Spleen (tissue), 11 donors: ENCODE measurements around the gene GADL1. TPM values are rescaled to one million over a fixed set of nuclear protein-coding genes. Genes with fewer than 3 reads are reported as not detected.
A peak's percentile ranks its signal among the peaks of the same experiment; 100 is the strongest.

Source experiments
- DNase-seq: peaks from one replicate; pipeline ENCODE4 v3.0.0-alpha.2; 2020
- H3K27ac ChIP-seq, 8 donors: fragments of 200-600 bp; sonication (generic) in 7 of 8; 1 replicate in 4 of 8; 2 replicates in 4 of 8; pipeline versions ENCODE4 v1.5.0 to v1.8.0; 2016 to 2021; ENCODE audit warnings: inconsistent platforms in 4 of 8, mild to moderate bottlenecking in 4 of 8, moderate library complexity in 1 of 8
- H3K27me3 ChIP-seq, 7 donors: fragments of 200-600 bp; sonication (generic) in 6 of 7; replicated peaks in 1 of 7; 1 replicate in 4 of 7; 2 replicates in 3 of 7; pipeline versions ENCODE4 v1.5.0 to v1.8.0; 2016 to 2021; ENCODE audit warnings: inconsistent platforms in 3 of 7, mild to moderate bottlenecking in 1 of 7
- H3K36me3 ChIP-seq, 6 donors: fragments of 200-600 bp; sonication (generic) in 5 of 6; 1 replicate in 4 of 6; 2 replicates in 2 of 6; pipeline versions ENCODE4 v1.5.0 to v1.8.0; 2016 to 2021; ENCODE audit warnings: inconsistent platforms in 2 of 6
- H3K4me1 ChIP-seq, 6 donors: fragments of 200-600 bp; sonication (generic) in 5 of 6; 1 replicate in 3 of 6; 2 replicates in 3 of 6; pipeline versions ENCODE4 v1.5.0 to v1.8.0; 2016 to 2021; ENCODE audit warnings: inconsistent platforms in 3 of 6
- H3K4me3 ChIP-seq, 8 donors: fragments of 200-600 bp; sonication (generic) in 7 of 8; 1 replicate in 4 of 8; 2 replicates in 4 of 8; pipeline versions ENCODE4 v1.5.0 to v1.8.0; 2016 to 2021; ENCODE audit warnings: inconsistent platforms in 4 of 8, mild to moderate bottlenecking in 4 of 8, moderate library complexity in 2 of 8
- H3K9me3 ChIP-seq, 8 donors: fragments of 200-600 bp; sonication (generic) in 7 of 8; 1 replicate in 4 of 8; 2 replicates in 4 of 8; pipeline versions ENCODE4 v1.5.0 to v1.8.0; 2016 to 2021; ENCODE audit warnings: inconsistent platforms in 4 of 8
- CTCF ChIP-seq, 11 experiments: fragments of 200-600 bp in 7 of 11; fragments of 450-650 bp in 4 of 11; sonication (generic) in 4 of 11; IDR thresholded peaks in 8 of 11; conservative IDR thresholded peaks in 3 of 11; 1 replicate in 7 of 11; 2 replicates in 4 of 11; pipeline versions ENCODE4 v1.4.0 to v1.8.0; 2016 to 2021; ENCODE audit warnings: antibody characterized with exemption in 11 of 11, inconsistent platforms in 4 of 11, mild to moderate bottlenecking in 1 of 11
- POLR2A ChIP-seq, 3 donors: fragments of 450-650 bp; IDR thresholded peaks; one replicate each; pipeline ENCODE4 v1.5.1; 2017; ENCODE audit warnings: antibody characterized with exemption in 3 of 3, mild to moderate bottlenecking in 1 of 3
- POLR2AphosphoS5 ChIP-seq, 3 donors: sonication (generic); formaldehyde crosslinking; IDR thresholded peaks; one replicate each; pipeline ENCODE4 v1.5.1; 2017; ENCODE audit warnings: antibody characterized with exemption in 3 of 3
- WGBS, 5 donors: extraction: QIAGEN DNeasy Blood & Tissue Kit in 3 of 5; methylation state at CpG; one replicate each; pipeline versions ENCODE4 v1.1.5 to v1.1.7; 2013 to 2018; 5-methylcytosine and 5-hydroxymethylcytosine counted together
- intact Hi-C: fragments of 100-400 bp; cut with DNase I; formaldehyde crosslinking; loops from one replicate; pipeline ENCODE4 v1.15.0; 2023; ENCODE audit warnings: low total_unique reads
- polyA plus RNA-seq, 3 donors: library from polyadenylated mRNA; stranded (reverse); fragments of 200-250 nt; gene quantifications; one replicate each; pipeline ENCODE4 v1.2.1, GENCODE V29; 2013
- total RNA-seq, 7 donors: library from RNA; depleted of rRNA in 3 of 7; stranded (reverse); fragments of >200 nt in 3 of 7; fragmentation: NEBNext Ultra II Directional in 4 of 7; extraction: Animal tissue kit (Norgen Biotek cat#: 25700) in 4 of 7; gene quantifications; one replicate each; pipeline versions ENCODE4 v1.1.0 to v1.2.1, GENCODE V29; 2016 to 2021
- donor health status: healthy with polysubstance abuse.
- donor health status: DM: no; HTN: no; CAD: no; lungs with moderate emphysema.
- donor health status: DM: no; HTN: no; CAD: no.
- donor health status: Bipolar disorder and iron deficiency.
- donor health status: healthy.
- donor health status: DM: no; HTN: no; CAD: no.
- donor health status: DM: yes; HTN: yes; CAD: no.

Gene GADL1
- total and polyA plus RNA-seq, 10 donors: 0.02 to 0.16 (median 0.08) TPM; not detected in 6

DNA sequence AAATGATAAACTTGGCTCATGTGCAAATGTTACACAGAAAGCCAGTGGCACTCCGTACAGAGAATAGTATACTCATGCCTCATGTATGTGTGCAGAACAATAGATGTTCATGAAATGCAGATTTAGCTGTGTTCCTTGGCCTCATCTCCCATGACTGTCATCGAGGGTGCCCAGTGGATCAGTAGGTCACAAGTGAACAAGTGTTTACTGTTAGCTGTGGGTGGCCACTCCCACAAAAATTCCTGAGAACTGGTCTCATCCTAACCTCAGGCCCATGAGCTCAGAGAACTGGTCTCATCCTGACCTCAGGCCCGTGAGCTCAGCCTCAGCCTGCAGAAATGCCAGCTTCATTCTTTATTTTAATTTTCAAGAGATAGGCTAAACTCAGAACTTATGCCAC, 124.1 kb downstream of the GADL1 start:
- H3K4me1 ChIP-seq: peaks cover 0 to 7% (median 1%) of the 10 kb centered on the region in 6 donors
- intact Hi-C loops: no loop called here
- H3K9me3 ChIP-seq: no peaks in the 10 kb centered on the region
- H3K4me3 ChIP-seq: no peak overlapping the region
- TF ChIP-seq POLR2AphosphoS5 (IDR thresholded peaks at IDR 0.05) (no peak), POLR2A (IDR thresholded peaks at IDR 0.05) (no peak), CTCF (IDR thresholded peaks at IDR 0.05 in 8 of 11, conservative IDR thresholded peaks at IDR 0.05 in 3 of 11) (no peak)
- DNase-seq: no peak
- H3K27me3 ChIP-seq: no peaks in the 10 kb centered on the region
- no peaks in the 10 kb centered on the region for H3K36me3 ChIP-seq
- H3K27ac ChIP-seq: no peak overlapping the region
- 55 to 88% (median 77%) methylated on average over 3 of the region's 3 CpGs for WGBS, 5 donors

- 54 to 69% (median 60%) methylated on average over 9 of the region's 9 CpGs for WGBS, 5 donors
- peak; percentile 83 for DNase-seq
- TF ChIP-seq CTCF (IDR thresholded peaks at IDR 0.05 in 8 of 11, conservative IDR thresholded peaks at IDR 0.05 in 3 of 11) (peak; percentile 13 to 81 (median 66)), POLR2A (IDR thresholded peaks at IDR 0.05) (no peak), POLR2AphosphoS5 (IDR thresholded peaks at IDR 0.05) (no peak)
- Histone ChIP-seq H3K4me1 (peaks cover 0 to 7% (median 1%) of the 10 kb centered on the region in 6 donors), H3K36me3 (no peaks in the 10 kb centered on the region), H3K9me3 (no peaks in the 10 kb centered on the region), H3K27ac (no peak overlapping the region), H3K27me3 (no peaks in the 10 kb centered on the region), H3K4me3 (no peak overlapping the region)
- intact Hi-C loops: loop anchor here (5.0 kb wide), 1 partner anchor 363 kb away; no protein-coding TSS in a partner anchor
These were observed 125.5 kb downstream of the GADL1 start for GRCh38 chr3:30768703-30769550.

GRCh38 chr3:30768046-30768445, 126.4 kb downstream of the GADL1 start:
- Histone ChIP-seq H3K36me3 (no peaks in the 10 kb centered on the region), H3K9me3 (no peaks in the 10 kb centered on the region), H3K27me3 (no peaks in the 10 kb centered on the region), H3K4me1 (peaks cover 0 to 7% (median 1%) of the 10 kb centered on the region in 6 donors), H3K27ac (no peak overlapping the region), H3K4me3 (no peak overlapping the region)
- DNase-seq: no peak
- 52 to 77% (median 55%) methylated on average over 1 of the region's 1 CpG for WGBS, 5 donors
- intact Hi-C loops: loop anchor here (5.0 kb wide), 1 partner anchor 364 kb away; no protein-coding TSS in a partner anchor
- TF ChIP-seq CTCF (IDR thresholded peaks at IDR 0.05 in 8 of 11, conservative IDR thresholded peaks at IDR 0.05 in 3 of 11) (no peak), POLR2A (IDR thresholded peaks at IDR 0.05) (no peak), POLR2AphosphoS5 (IDR thresholded peaks at IDR 0.05) (no peak)

DNA sequence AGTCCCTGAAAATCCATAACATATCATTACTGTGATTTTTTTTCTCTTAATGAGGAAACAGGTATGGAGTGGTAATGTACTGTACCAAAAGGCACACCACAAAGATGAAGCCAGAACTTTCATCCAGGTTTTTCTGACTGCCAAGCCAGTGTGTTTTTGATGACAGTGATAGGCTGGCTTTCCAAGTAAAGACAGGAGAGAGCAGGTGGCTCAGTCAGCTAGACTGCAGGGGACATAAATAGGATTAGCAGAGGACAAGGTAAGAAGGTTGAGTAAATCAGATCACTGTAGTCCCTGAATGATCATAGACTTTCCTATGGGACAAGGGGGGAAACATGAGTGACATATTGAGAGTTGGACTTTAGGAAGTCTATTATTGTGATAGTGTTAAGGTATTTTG, 127.9 kb downstream of the GADL1 start:
- no peak for DNase-seq
- Histone ChIP-seq H3K27me3 (no peaks in the 10 kb centered on the region), H3K4me1 (peaks cover 0 to 7% (median 1%) of the 10 kb centered on the region in 6 donors), H3K9me3 (no peaks in the 10 kb centered on the region), H3K4me3 (no peak overlapping the region), H3K27ac (no peak overlapping the region), H3K36me3 (no peaks in the 10 kb centered on the region)
- intact Hi-C loops: loop anchor here (5.0 kb wide), 1 partner anchor 366 kb away; no protein-coding TSS in a partner anchor
- TF ChIP-seq POLR2AphosphoS5 (IDR thresholded peaks at IDR 0.05) (no peak), POLR2A (IDR thresholded peaks at IDR 0.05) (no peak), CTCF (IDR thresholded peaks at IDR 0.05 in 8 of 11, conservative IDR thresholded peaks at IDR 0.05 in 3 of 11) (no peak)
